ENCODE data around the gene STEEP1. TPM values are rescaled to one million over a fixed set of nuclear protein-coding genes. Genes with fewer than 3 reads are reported as not detected.

STEEP1 gene
- total RNA-seq, 1 donor: 24.0 TPM

GRCh38 chrX:119573222-119573621 is 8.0 kb upstream of the STEEP1 start:
- TF ChIP-seq, protein P1, sequence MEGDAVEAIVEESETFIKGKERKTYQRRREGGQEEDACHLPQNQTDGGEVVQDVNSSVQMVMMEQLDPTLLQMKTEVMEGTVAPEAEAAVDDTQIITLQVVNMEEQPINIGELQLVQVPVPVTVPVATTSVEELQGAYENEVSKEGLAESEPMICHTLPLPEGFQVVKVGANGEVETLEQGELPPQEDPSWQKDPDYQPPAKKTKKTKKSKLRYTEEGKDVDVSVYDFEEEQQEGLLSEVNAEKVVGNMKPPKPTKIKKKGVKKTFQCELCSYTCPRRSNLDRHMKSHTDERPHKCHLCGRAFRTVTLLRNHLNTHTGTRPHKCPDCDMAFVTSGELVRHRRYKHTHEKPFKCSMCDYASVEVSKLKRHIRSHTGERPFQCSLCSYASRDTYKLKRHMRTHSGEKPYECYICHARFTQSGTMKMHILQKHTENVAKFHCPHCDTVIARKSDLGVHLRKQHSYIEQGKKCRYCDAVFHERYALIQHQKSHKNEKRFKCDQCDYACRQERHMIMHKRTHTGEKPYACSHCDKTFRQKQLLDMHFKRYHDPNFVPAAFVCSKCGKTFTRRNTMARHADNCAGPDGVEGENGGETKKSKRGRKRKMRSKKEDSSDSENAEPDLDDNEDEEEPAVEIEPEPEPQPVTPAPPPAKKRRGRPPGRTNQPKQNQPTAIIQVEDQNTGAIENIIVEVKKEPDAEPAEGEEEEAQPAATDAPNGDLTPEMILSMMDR (IDR thresholded peaks at IDR 0.05; ENCODE audit: insufficient read depth, low read length): no peak
- H3K4me3 ChIP-seq (ENCODE audit: low read depth, low read length): peak overlapping the region; percentile 72
- no peak for DNase-seq (ENCODE audit: low read depth)

GRCh38 chrX:119570351-119570835 is 5.2 kb upstream of the STEEP1 start:
- no peak for DNase-seq (ENCODE audit: low read depth)
- H3K4me3 ChIP-seq (ENCODE audit: low read depth, low read length): no peak overlapping the region
- TF ChIP-seq, protein P1 (IDR thresholded peaks at IDR 0.05; ENCODE audit: insufficient read depth, low read length): no peak

DNA sequence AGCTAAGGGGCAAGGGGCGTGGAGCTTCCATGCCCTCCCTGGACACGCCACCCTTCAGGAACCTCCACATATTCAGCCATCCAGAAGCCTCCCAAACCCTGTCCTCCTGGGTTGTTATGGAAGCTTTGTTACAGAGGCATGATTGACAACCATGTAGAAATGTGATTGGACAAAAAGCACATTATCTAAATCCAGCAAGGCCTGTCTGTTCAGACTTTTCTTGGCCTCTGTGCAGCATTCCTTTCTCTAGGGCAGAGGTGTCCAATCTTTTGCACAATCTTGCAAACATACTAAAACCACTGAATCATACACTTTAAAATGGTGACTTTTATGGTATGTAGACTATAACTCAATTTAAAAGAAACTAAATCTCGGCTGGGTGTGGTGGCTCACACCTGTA is 12.7 kb downstream of the STEEP1 start:
- DNase-seq (ENCODE audit: low read depth): peak; percentile 57
- TF ChIP-seq, protein P1 (IDR thresholded peaks at IDR 0.05; ENCODE audit: insufficient read depth, low read length): no peak
- H3K4me3 ChIP-seq (ENCODE audit: low read depth, low read length): no peak overlapping the region

DNA sequence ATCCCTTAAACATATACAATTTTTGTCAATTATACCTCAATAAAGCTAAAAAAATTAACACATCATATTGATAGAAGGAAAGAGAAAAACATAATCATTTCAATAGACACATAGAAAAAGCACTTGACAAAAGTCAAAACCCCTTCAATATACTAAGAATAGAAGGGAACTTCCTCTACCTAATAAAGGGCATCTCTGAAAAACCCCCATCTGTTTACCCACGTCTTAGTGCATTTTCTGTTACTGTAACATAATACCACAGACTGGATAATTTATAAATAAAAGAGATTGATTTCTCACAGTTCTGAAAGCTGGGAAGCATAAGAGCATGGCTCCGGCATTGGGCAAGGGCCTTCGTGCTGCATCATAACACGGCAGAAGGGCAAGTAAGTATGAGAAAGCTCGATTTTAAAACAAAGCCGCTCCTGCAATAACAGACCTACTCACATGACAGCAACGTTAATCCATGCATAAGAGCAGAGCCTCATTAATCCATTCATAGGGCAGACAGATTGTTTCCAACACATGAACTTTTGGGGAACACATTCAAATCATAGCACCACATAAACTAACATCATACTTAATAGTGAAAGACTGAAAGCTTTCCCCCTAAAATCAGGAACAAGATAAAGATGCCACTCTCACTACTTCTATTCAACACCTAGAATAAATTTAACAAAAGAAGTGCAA is 15.7 kb downstream of the STEEP1 start:
- TF ChIP-seq, protein P1 (IDR thresholded peaks at IDR 0.05; ENCODE audit: insufficient read depth, low read length): no peak
- DNase-seq (ENCODE audit: low read depth): no peak
- H3K4me3 ChIP-seq (ENCODE audit: low read depth, low read length): no peak overlapping the region

- DNase-seq (ENCODE audit: low read depth): peak; percentile 42
- no peak overlapping the region for H3K4me3 ChIP-seq (ENCODE audit: low read depth, low read length)
- TF ChIP-seq, protein P1 (IDR thresholded peaks at IDR 0.05; ENCODE audit: insufficient read depth, low read length): no peak
Observed at GRCh38 chrX:119541188-119541587, 24.0 kb downstream of the STEEP1 start.

DNA sequence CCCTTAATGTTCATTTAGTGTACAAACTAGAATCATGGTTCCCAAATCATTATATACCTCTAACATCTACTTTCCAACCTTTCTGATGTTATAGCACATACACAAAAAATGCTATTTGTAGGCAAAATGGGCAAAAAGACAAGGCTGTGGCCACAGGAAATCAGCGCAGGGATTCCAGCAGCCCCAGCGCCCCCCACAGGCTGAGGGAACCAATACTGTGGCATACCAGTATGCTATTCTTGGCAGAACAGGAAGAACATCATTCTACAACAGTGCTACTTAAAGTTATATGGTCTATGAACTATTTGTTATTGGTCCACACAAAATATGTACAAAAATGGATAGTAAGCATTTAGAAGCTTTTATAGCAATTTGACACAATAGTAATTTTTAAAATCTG is 25.3 kb downstream of the STEEP1 start:
- no peak overlapping the region for H3K4me3 ChIP-seq (ENCODE audit: low read depth, low read length)
- TF ChIP-seq, protein P1 (IDR thresholded peaks at IDR 0.05; ENCODE audit: insufficient read depth, low read length): no peak
- DNase-seq (ENCODE audit: low read depth): no peak

GRCh38 chrX:119537487-119537886 is 27.7 kb downstream of the STEEP1 start:
- DNase-seq (ENCODE audit: low read depth): no peak
- TF ChIP-seq, protein P1 (IDR thresholded peaks at IDR 0.05; ENCODE audit: insufficient read depth, low read length): no peak
- no peak overlapping the region for H3K4me3 ChIP-seq (ENCODE audit: low read depth, low read length)

Data from fibroblast of the aortic adventitia (primary cell).